B cell (primary cell): ENCODE measurements around the gene ASB8.
A peak's percentile ranks its signal among the peaks of the same experiment; 100 is the strongest.

ENCODE experiments used
- CTCF ChIP-seq: fragments of 200-600 bp; IDR thresholded peaks from one replicate; pipeline ENCODE4 v1.8.0; 2022; ENCODE audit warnings: antibody characterized with exemption, mild to moderate bottlenecking
- EZH2 ChIP-seq: IDR thresholded peaks from 2 replicates; pipeline ENCODE4 v1.6.1; 2012; ENCODE audit warnings: borderline replicate concordance, low read depth, mild to moderate bottlenecking, moderate library complexity, low read length; ENCODE audit not compliant: insufficient read depth, poor library complexity, severe bottlenecking

DNA sequence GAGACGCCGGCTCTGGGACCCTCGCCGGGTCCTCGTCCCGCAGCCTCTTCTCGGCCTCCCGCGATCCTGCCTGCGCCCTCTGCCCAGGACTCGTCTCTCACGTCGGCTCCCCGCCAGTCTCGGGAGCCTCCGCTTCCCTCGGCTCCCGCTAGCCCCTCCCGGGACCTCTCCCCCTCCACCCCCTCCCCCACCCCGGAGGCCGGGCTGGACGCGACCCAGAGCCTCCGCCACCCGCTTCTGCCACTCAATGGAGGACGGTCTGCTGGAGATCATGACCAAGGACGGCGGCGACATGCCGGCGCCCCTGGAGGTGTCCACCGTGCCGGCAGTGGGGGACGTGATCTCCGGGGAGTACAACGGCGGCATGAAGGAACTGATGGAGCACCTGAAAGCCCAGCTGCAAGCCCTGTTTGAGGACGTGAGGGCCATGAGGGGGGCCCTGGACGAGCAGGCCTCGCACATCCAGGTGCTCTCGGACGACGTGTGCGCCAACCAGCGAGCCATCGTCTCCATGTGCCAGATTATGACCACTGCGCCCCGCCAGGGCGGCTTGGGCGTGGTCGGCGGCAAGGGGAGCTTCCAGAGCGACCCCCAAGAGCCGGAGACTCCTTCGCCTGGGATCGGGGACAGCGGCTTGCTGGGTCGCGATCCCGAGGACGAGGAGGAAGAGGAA is 26.7 kb upstream of the ASB8 start:
- TF ChIP-seq CTCF = peak; percentile 34
- no peak for TF ChIP-seq EZH2
